Occipital lobe (tissue), 2 donors: ENCODE measurements around the gene KRTAP6-1. TPM values are rescaled to one million over a fixed set of nuclear protein-coding genes. Genes with fewer than 3 reads are reported as not detected.

Experiments used
- DNase-seq: peaks from one replicate; lab custom pipeline; 2025; lab: John Stamatoyannopoulos, UW
- total RNA-seq: library from RNA; depleted of rRNA; stranded (reverse); fragments of >200 nt; gene quantifications from one replicate; pipeline ENCODE4 v1.2.3, GENCODE V29; 2014

KRTAP6-1 gene
- not detected for total RNA-seq

- DNase-seq = no peak
These were observed at the start of gene KRTAP6-1 for GRCh38 chr21:30613836-30614235. Gene KRTAP6-1 (minus strand): TSS chr21:30613930. CDS start chr21:30613904, 26 bp downstream.

GRCh38 chr21:30652891-30653290, 39.2 kb upstream of the KRTAP6-1 start:
- DNase-seq = no peak

- no peak for DNase-seq
These were observed 33.2 kb upstream of the KRTAP6-1 start for GRCh38 chr21:30646904-30647414.

- no peak for DNase-seq
These were observed 28.8 kb upstream of the KRTAP6-1 start, which contains the start of gene KRTAP20-3 for GRCh38 chr21:30642564-30642963. Gene KRTAP20-3 (plus strand): TSS chr21:30642864.

GRCh38 chr21:30638686-30639085, 25.0 kb upstream of the KRTAP6-1 start:
- no peak for DNase-seq

- no peak for DNase-seq
These were observed 21.2 kb upstream of the KRTAP6-1 start, which contains the start of gene KRTAP20-2 for GRCh38 chr21:30634906-30635305. Gene KRTAP20-2 (plus strand): TSS chr21:30635206. CDS start chr21:30635264, 58 bp downstream.

GRCh38 chr21:30629200-30629599, 15.5 kb upstream of the KRTAP6-1 start:
- DNase-seq = no peak

- no peak for DNase-seq
These were observed 14.4 kb upstream of the KRTAP6-1 start for GRCh38 chr21:30628109-30628508.

- DNase-seq = no peak
These were observed 11.9 kb upstream of the KRTAP6-1 start for GRCh38 chr21:30625449-30626165.

GRCh38 chr21:30623362-30623761, 9.6 kb upstream of the KRTAP6-1 start:
- no peak for DNase-seq

- DNase-seq = no peak
These were observed 6.8 kb upstream of the KRTAP6-1 start, which contains the start of gene KRTAP20-4 for GRCh38 chr21:30620522-30620921. Gene KRTAP20-4 (plus strand): TSS chr21:30620627.

- no peak for DNase-seq
These were observed 6.3 kb upstream of the KRTAP6-1 start for GRCh38 chr21:30620080-30620479.

- DNase-seq = no peak
These were observed 2.4 kb upstream of the KRTAP6-1 start, which contains the start of gene KRTAP20-1 for GRCh38 chr21:30616125-30616524. Gene KRTAP20-1 (plus strand): TSS chr21:30616425. CDS start chr21:30616455, 30 bp downstream.

- DNase-seq = no peak
These were observed 1.5 kb upstream of the KRTAP6-1 start for GRCh38 chr21:30615199-30615598.

GRCh38 chr21:30612132-30612531, 1.6 kb downstream of the KRTAP6-1 start:
- DNase-seq = no peak

GRCh38 chr21:30605968-30606367, 7.8 kb downstream of the KRTAP6-1 start:
- no peak for DNase-seq

GRCh38 chr21:30600787-30601186, 12.9 kb downstream of the KRTAP6-1 start, which contains the start of gene KRTAP22-1:
Gene KRTAP22-1 (plus strand): TSS chr21:30601087.
- DNase-seq = no peak

GRCh38 chr21:30598802-30599201, 14.9 kb downstream of the KRTAP6-1 start, which contains the start of gene KRTAP6-2:
Gene KRTAP6-2 (minus strand): TSS chr21:30598902. CDS start chr21:30598874, 28 bp downstream.
- DNase-seq = no peak

GRCh38 chr21:30592140-30592539, 21.6 kb downstream of the KRTAP6-1 start, which contains the start of gene KRTAP6-3:
Gene KRTAP6-3 (plus strand): TSS chr21:30592440. CDS start chr21:30592446, 6 bp downstream.
- no peak for DNase-seq

- DNase-seq = no peak
These were observed 23.4 kb downstream of the KRTAP6-1 start, which contains the start of gene KRTAP22-2 for GRCh38 chr21:30590297-30590696. Gene KRTAP22-2 (minus strand): TSS chr21:30590397.

GRCh38 chr21:30582870-30583269, 30.9 kb downstream of the KRTAP6-1 start:
- no peak for DNase-seq

- DNase-seq = no peak
These were observed 33.6 kb downstream of the KRTAP6-1 start for GRCh38 chr21:30580132-30580531.
